ENCODE data around the gene MRPS27.

Gene MRPS27

GRCh38 chr5:72238712-72239445 is 81.2 kb downstream of the MRPS27 start:
- no peaks in the 10 kb centered on the region for H3K27me3 ChIP-seq (ENCODE audit: insufficient read depth, low read length)
- H3K27ac ChIP-seq (ENCODE audit: low read length) = peak overlapping the region; percentile 44

GRCh38 chr5:72237879-72238278 is 82.2 kb downstream of the MRPS27 start:
- no peaks in the 10 kb centered on the region for H3K27me3 ChIP-seq (ENCODE audit: insufficient read depth, low read length)
- peaks cover 71% of the 10 kb centered on the region for H3K4me1 ChIP-seq (ENCODE audit: insufficient read depth, low read length)
- H3K4me3 ChIP-seq (ENCODE audit: low read length) = no peak overlapping the region; the same call in 1 of the 2 replicates
- peak overlapping the region; percentile 37 for H3K27ac ChIP-seq (ENCODE audit: low read length)
- no peaks in the 10 kb centered on the region for H3K9me3 ChIP-seq (ENCODE audit: insufficient read depth, low read depth, low read length)
- H3K36me3 ChIP-seq (ENCODE audit: insufficient read depth, low read depth, low read length) = peaks cover 29% of the 10 kb centered on the region
- H3K9ac ChIP-seq (ENCODE audit: low read depth, low read length) = peak overlapping the region; percentile 39; the same call in 1 of the 2 replicates

More at GRCh38 chr5:72238712-72239445, 81.2 kb downstream of the MRPS27 start:
- peak overlapping the region; percentile 36; the same call in 1 of the 2 replicates for H3K4me3 ChIP-seq (ENCODE audit: low read length)
- H3K9me3 ChIP-seq (ENCODE audit: insufficient read depth, low read depth, low read length) = no peaks in the 10 kb centered on the region
- H3K4me1 ChIP-seq (ENCODE audit: insufficient read depth, low read length) = peaks cover 75% of the 10 kb centered on the region
- peaks cover 22% of the 10 kb centered on the region for H3K36me3 ChIP-seq (ENCODE audit: insufficient read depth, low read depth, low read length)
- H3K9ac ChIP-seq (ENCODE audit: low read depth, low read length) = peak overlapping the region; percentile 39; the same call in 1 of the 2 replicates

DNA sequence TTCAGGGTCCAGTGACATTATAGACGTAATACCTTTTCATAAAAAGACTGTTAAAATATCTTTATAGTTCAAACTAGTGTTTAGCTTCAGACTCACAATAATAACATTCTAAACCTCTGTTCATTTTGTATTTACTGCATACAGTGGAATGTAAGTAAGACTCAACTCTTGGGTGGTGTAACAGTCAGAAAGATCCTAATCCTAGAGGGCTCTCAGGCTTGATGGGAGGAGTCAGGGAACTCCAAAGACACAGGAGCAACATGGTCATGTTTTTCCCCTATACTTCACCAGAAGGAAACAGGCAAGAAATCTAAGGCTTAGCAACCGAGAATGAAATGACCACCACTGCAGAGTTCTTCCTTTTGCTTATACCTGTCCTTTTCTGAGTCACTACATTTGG is 82.6 kb downstream of the MRPS27 start:
- no peaks in the 10 kb centered on the region for H3K9me3 ChIP-seq (ENCODE audit: insufficient read depth, low read depth, low read length)
- no peaks in the 10 kb centered on the region for H3K27me3 ChIP-seq (ENCODE audit: insufficient read depth, low read length)
- no peak overlapping the region for H3K4me3 ChIP-seq (ENCODE audit: low read length)
- peaks cover 33% of the 10 kb centered on the region for H3K36me3 ChIP-seq (ENCODE audit: insufficient read depth, low read depth, low read length)
- peak overlapping the region; percentile 39; the same call in 1 of the 2 replicates for H3K9ac ChIP-seq (ENCODE audit: low read depth, low read length)
- peaks cover 69% of the 10 kb centered on the region for H3K4me1 ChIP-seq (ENCODE audit: insufficient read depth, low read length)
- H3K27ac ChIP-seq (ENCODE audit: low read length) = no peak overlapping the region

DNA sequence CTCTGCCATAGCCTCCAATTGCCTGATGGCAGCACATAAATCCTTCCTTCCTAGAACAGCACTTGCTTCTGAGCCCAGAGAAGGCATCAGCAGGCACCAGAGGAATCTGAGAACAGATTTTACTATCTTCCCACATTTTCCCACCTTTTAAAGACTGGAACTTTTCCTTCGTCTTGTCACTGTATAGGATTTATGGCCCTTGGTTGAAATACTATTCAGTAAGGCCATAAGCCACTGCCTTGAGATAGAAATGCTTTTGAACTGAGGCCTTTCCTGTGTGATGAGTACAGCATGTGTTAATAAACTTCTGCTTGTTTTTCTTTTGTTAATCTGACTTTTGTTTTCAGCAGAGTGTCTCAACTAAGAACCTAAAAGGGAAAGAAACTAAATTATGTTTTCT is 84.3 kb downstream of the MRPS27 start:
- H3K4me1 ChIP-seq (ENCODE audit: insufficient read depth, low read length) = peaks cover 56% of the 10 kb centered on the region
- no peak overlapping the region for H3K4me3 ChIP-seq (ENCODE audit: low read length)
- H3K9me3 ChIP-seq (ENCODE audit: insufficient read depth, low read depth, low read length) = no peaks in the 10 kb centered on the region
- peaks cover 50% of the 10 kb centered on the region for H3K36me3 ChIP-seq (ENCODE audit: insufficient read depth, low read depth, low read length)
- H3K9ac ChIP-seq (ENCODE audit: low read depth, low read length) = peak overlapping the region; percentile 26; the same call in 1 of the 2 replicates
- no peak overlapping the region for H3K27ac ChIP-seq (ENCODE audit: low read length)
- no peaks in the 10 kb centered on the region for H3K27me3 ChIP-seq (ENCODE audit: insufficient read depth, low read length)

DNA sequence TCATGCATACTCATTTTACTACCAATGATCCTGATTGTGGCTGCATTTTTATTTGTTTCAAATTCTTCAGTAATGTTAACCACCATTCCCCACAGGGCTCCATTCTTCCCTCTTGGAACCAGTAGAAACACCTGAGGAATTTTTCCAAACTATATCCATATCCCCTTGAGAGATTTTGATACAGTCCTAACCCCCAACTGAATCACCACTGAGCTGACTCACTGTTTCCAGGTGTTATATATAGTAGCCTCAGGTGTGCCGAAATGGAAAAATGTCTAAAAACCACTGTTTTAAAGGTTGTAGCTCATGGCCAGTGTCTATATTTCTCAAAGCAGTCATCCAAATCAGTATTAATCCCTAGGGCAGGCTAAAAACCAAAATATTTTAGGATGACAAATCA is 85.2 kb downstream of the MRPS27 start:
- Histone ChIP-seq H3K9ac (ENCODE audit: low read depth, low read length) (peak overlapping the region; percentile 1; the same call in 1 of the 2 replicates), H3K4me3 (ENCODE audit: low read length) (no peak overlapping the region), H3K27me3 (ENCODE audit: insufficient read depth, low read length) (no peaks in the 10 kb centered on the region), H3K4me1 (ENCODE audit: insufficient read depth, low read length) (peaks cover 53% of the 10 kb centered on the region), H3K9me3 (ENCODE audit: insufficient read depth, low read depth, low read length) (no peaks in the 10 kb centered on the region), H3K27ac (ENCODE audit: low read length) (no peak overlapping the region), H3K36me3 (ENCODE audit: insufficient read depth, low read depth, low read length) (peaks cover 59% of the 10 kb centered on the region)

- H3K27ac ChIP-seq (ENCODE audit: low read length) = no peak overlapping the region
- no peaks in the 10 kb centered on the region for H3K27me3 ChIP-seq (ENCODE audit: insufficient read depth, low read length)
- H3K36me3 ChIP-seq (ENCODE audit: insufficient read depth, low read depth, low read length) = peaks cover 61% of the 10 kb centered on the region
- H3K4me1 ChIP-seq (ENCODE audit: insufficient read depth, low read length) = peaks cover 48% of the 10 kb centered on the region
- no peak overlapping the region for H3K4me3 ChIP-seq (ENCODE audit: low read length)
- H3K9ac ChIP-seq (ENCODE audit: low read depth, low read length) = peak overlapping the region; percentile 1; the same call in 1 of the 2 replicates
- H3K9me3 ChIP-seq (ENCODE audit: insufficient read depth, low read depth, low read length) = no peaks in the 10 kb centered on the region
Measured at GRCh38 chr5:72234265-72234700, 85.8 kb downstream of the MRPS27 start.

- Histone ChIP-seq H3K9me3 (ENCODE audit: insufficient read depth, low read depth, low read length) (no peaks in the 10 kb centered on the region), H3K4me1 (ENCODE audit: insufficient read depth, low read length) (peaks cover 44% of the 10 kb centered on the region), H3K36me3 (ENCODE audit: insufficient read depth, low read depth, low read length) (peaks cover 64% of the 10 kb centered on the region), H3K27ac (ENCODE audit: low read length) (no peak overlapping the region), H3K4me3 (ENCODE audit: low read length) (no peak overlapping the region), H3K9ac (ENCODE audit: low read depth, low read length) (no peak overlapping the region), H3K27me3 (ENCODE audit: insufficient read depth, low read length) (no peaks in the 10 kb centered on the region)
Measured at GRCh38 chr5:72233835-72234234, 86.2 kb downstream of the MRPS27 start.

DNA sequence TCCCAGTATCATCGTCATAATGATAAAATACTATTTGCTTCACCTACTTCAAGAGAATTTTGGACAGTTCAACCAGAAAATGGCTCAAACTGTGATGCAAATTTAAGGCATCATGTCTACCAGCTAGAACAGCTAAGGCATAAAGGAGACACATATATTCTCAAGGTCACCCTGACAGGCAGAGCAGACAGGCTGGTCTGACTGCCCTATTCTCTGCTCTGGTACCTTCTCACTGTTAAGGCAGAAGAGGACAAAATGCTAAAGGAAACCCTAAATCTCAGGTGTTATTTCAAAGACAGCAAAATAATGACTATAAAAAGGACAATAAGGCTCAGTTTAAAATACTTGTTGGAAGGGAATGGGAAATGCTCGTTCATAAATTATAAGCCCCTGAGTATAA is 87.2 kb downstream of the MRPS27 start:
- Histone ChIP-seq H3K27ac (ENCODE audit: low read length) (no peak overlapping the region), H3K27me3 (ENCODE audit: insufficient read depth, low read length) (no peaks in the 10 kb centered on the region), H3K36me3 (ENCODE audit: insufficient read depth, low read depth, low read length) (peaks cover 72% of the 10 kb centered on the region), H3K4me1 (ENCODE audit: insufficient read depth, low read length) (peaks cover 34% of the 10 kb centered on the region), H3K9ac (ENCODE audit: low read depth, low read length) (no peak overlapping the region), H3K4me3 (ENCODE audit: low read length) (no peak overlapping the region), H3K9me3 (ENCODE audit: insufficient read depth, low read depth, low read length) (no peaks in the 10 kb centered on the region)

DNA sequence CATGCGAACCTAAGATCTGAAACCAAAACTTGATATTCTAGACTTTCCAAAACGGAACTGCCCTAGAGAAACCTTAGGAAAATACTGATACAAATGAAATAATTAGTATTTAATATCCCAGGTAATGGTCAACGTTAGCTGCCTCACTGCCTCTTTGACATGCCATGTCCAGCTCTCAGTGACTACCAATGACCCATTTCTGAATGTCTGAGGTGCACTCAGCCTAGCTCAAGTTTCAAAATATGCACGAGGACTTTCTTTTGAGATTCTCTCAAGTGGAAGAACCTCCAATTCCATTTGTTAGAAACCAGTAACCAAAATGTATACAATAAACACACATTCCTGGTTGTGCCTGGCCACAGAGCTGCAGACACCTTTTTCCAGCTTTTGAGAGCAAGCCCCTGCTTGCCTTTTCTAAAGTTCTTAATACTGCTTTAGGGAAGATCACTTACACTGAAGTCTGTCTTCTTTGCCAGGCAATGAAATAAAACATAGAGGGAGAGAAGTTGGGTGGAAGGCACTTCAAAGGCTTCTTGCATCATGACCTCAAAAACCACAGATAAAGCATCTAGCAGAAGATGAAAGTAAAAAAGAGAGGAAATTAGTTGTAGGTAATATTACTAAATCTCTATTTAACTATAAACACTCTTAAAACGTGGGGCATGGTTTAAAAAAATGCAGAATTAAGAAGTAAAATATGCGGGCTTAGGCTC is 87.9 kb downstream of the MRPS27 start:
- H3K9me3 ChIP-seq (ENCODE audit: insufficient read depth, low read depth, low read length) = no peaks in the 10 kb centered on the region
- H3K27ac ChIP-seq (ENCODE audit: low read length) = no peak overlapping the region
- H3K27me3 ChIP-seq (ENCODE audit: insufficient read depth, low read length) = no peaks in the 10 kb centered on the region
- no peak overlapping the region for H3K9ac ChIP-seq (ENCODE audit: low read depth, low read length)
- H3K36me3 ChIP-seq (ENCODE audit: insufficient read depth, low read depth, low read length) = peaks cover 72% of the 10 kb centered on the region
- H3K4me1 ChIP-seq (ENCODE audit: insufficient read depth, low read length) = peaks cover 28% of the 10 kb centered on the region
- no peak overlapping the region for H3K4me3 ChIP-seq (ENCODE audit: low read length)

DNA sequence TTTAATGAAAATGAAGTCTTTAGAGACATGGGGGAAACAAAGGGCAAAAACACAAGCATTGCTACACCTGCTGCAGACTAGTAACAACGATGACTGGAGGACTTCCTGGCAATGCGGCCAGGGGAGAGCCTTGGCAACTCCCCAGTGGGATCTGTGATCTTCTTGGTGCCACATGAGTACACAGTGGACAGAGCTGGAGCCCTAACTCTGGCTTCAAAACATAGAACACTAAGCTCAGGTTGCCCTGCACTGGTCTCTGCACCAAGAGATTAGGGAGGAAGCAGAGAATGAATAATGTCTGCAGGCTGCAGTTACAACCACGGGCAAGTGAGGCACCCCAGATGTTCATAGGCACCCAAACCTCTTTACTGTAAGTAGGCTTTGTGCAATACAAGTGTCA is 91.1 kb downstream of the MRPS27 start:
- H3K27ac ChIP-seq (ENCODE audit: low read length) = no peak overlapping the region
- H3K4me1 ChIP-seq (ENCODE audit: insufficient read depth, low read length) = peaks cover 4% of the 10 kb centered on the region
- H3K9ac ChIP-seq (ENCODE audit: low read depth, low read length) = no peak overlapping the region
- peaks cover 91% of the 10 kb centered on the region for H3K36me3 ChIP-seq (ENCODE audit: insufficient read depth, low read depth, low read length)
- no peaks in the 10 kb centered on the region for H3K9me3 ChIP-seq (ENCODE audit: insufficient read depth, low read depth, low read length)
- no peaks in the 10 kb centered on the region for H3K27me3 ChIP-seq (ENCODE audit: insufficient read depth, low read length)
- H3K4me3 ChIP-seq (ENCODE audit: low read length) = no peak overlapping the region

GRCh38 chr5:72226950-72227349 is 93.1 kb downstream of the MRPS27 start:
- H3K9me3 ChIP-seq (ENCODE audit: insufficient read depth, low read depth, low read length) = no peaks in the 10 kb centered on the region
- H3K4me3 ChIP-seq (ENCODE audit: low read length) = no peak overlapping the region
- no peaks in the 10 kb centered on the region for H3K27me3 ChIP-seq (ENCODE audit: insufficient read depth, low read length)
- no peak overlapping the region for H3K27ac ChIP-seq (ENCODE audit: low read length)
- H3K36me3 ChIP-seq (ENCODE audit: insufficient read depth, low read depth, low read length) = peaks cover 95% of the 10 kb centered on the region
- H3K4me1 ChIP-seq (ENCODE audit: insufficient read depth, low read length) = no peaks in the 10 kb centered on the region
- H3K9ac ChIP-seq (ENCODE audit: low read depth, low read length) = no peak overlapping the region

DNA sequence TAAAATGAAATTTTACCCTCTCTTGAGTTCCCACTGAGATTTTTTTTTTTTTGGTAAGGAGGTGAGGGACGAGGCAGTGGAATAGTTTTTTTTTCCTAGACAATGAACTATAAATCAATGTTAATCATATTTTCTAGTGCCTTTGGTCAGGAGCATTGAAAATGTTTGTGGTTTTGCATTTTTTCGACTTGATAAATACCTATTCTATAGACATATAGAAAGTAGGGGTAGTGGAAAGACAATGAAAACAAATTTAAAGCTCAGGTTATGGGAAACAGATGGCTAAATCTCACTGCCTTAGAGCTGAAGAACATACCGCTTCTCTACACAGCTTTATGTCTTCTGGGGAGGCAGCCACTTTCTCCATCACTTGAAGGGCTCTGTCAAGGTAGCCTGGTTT is 94.3 kb downstream of the MRPS27 start:
- peaks cover 95% of the 10 kb centered on the region for H3K36me3 ChIP-seq (ENCODE audit: insufficient read depth, low read depth, low read length)
- H3K27ac ChIP-seq (ENCODE audit: low read length) = no peak overlapping the region
- no peaks in the 10 kb centered on the region for H3K4me1 ChIP-seq (ENCODE audit: insufficient read depth, low read length)

More for the DNA sequence above, 94.3 kb downstream of the MRPS27 start:
- Histone ChIP-seq H3K9ac (ENCODE audit: low read depth, low read length) (no peak overlapping the region), H3K4me3 (ENCODE audit: low read length) (no peak overlapping the region), H3K9me3 (ENCODE audit: insufficient read depth, low read depth, low read length) (no peaks in the 10 kb centered on the region), H3K27me3 (ENCODE audit: insufficient read depth, low read length) (no peaks in the 10 kb centered on the region)

Data from iPS-20b (cell line).